HT-29 (cell line): ENCODE measurements around the gene DGKB. TPM values are rescaled to one million over a fixed set of nuclear protein-coding genes. Genes with fewer than 3 reads are reported as not detected.

Source experiments
- DNase-seq: peaks from one replicate; pipeline ENCODE4 v3.0.0-alpha.2; 2015; ENCODE audit warnings: low spot score
- total RNA-seq: library from RNA; depleted of rRNA; stranded (reverse); fragments of >200 nt; shearing (Covaris generic); gene quantifications from 2 replicates; pipeline ENCODE4 v1.2.3, GENCODE V29; 2014

The DGKB gene
- total RNA-seq, 1 experiment from 2014 or later: 0.41 TPM

DNA sequence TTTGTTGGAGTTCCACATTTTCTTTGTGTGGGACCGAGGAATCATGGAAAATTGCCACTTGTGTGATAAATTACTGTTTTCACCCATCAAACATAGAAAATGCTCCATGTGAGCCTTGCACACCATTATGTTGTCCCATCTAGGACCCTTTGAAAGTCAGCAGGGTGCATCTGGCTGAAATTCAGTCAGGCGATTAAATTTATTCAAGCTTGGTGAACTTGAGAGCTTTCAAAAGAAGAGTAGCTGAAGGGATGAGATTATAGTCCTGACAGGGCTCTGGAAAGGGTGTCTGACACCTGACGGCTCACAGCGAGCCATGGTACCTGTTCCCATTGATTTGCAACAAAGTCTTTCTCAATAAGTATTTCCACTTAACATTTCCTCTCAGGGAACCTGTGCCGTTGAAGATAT is 513.4 kb downstream of the DGKB start:
- DNase-seq: no peak

GRCh38 chr7:14385074-14385473 is 517.5 kb downstream of the DGKB start:
- no peak for DNase-seq

DNA sequence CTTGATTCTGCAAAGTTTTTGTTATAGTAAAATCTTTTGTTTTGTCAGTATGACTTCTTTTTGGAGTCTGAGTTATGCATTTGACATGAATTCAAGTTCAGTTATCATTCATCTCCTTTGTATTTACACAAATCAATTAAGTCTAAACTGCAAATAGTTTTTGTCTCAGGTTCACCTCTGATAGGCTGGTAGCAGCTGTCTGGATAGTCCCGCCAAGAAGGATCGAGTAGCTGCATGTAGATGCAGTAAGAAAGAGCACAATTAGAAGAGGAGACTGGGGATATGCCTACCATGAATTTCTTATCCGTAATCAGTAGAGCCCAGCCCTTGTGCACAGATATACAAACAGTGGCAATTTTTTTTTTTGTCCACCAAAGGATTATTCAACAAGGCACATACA is 520.6 kb downstream of the DGKB start:
- DNase-seq: no peak

- DNase-seq: no peak
Measured at GRCh38 chr7:14381306-14381705, 521.2 kb downstream of the DGKB start.

- no peak for DNase-seq
Measured at GRCh38 chr7:14380881-14381280, 521.7 kb downstream of the DGKB start.

GRCh38 chr7:14377646-14378266 is 524.8 kb downstream of the DGKB start:
- no peak for DNase-seq

GRCh38 chr7:14376711-14377110 is 525.8 kb downstream of the DGKB start:
- no peak for DNase-seq

- DNase-seq: no peak
Measured at GRCh38 chr7:14375998-14376397, 526.6 kb downstream of the DGKB start.

DNA sequence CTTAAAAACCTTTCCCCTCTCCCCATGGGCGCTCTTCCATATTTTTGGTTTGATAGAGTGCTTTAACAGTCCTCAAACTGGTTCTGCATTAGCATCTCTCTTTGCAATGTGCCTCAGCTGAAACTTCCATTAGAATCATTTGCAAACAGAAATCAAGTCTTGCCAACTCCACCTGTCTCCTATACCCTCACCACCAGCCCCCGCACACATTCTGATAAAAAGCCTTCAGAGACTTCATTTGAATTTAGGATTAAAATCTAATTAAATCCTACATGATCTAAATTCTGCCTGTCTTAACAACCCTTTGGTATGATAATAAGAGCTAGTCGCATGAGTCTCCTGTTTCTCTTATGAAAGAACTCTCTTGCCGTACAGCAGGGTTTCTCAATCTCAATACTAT is 528.2 kb downstream of the DGKB start:
- no peak for DNase-seq

DNA sequence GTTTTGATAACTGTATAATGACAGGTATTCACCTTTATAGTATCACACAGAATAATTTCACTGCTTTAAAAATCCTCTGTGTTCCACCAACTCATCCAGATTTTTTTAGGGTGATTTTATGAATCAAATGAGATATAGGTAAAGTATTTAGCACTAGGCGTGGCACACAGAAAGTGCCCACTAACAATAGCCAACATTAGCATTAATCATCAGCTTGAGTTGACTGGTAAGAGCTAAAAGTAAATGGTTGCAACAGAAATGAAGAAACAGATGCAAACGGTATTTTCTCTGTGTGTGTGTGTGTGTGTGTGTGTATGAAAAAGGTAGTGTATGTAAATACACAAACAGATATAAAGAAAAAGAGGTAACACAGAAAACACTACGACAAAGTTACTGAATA is 534.3 kb downstream of the DGKB start:
- no peak for DNase-seq

DNA sequence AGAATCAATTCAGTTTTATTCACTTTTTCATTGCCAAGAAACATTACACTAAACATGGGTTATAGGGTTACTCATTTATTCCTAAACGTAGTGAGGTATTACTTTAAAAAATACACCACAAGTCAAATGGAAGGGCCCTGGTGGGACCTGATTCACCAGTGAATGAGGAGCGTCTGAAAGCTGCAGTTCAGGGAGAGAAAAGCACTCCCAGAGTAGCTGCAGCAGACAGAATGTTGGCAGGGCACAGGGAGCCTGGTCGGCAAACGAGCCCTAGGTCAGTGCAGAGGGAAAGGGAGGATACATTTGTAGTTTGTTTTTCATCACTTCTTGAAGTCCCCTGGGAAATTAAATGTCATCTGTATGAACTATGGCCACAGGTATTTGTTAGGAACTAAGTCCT is 551.4 kb downstream of the DGKB start:
- no peak for DNase-seq

DNA sequence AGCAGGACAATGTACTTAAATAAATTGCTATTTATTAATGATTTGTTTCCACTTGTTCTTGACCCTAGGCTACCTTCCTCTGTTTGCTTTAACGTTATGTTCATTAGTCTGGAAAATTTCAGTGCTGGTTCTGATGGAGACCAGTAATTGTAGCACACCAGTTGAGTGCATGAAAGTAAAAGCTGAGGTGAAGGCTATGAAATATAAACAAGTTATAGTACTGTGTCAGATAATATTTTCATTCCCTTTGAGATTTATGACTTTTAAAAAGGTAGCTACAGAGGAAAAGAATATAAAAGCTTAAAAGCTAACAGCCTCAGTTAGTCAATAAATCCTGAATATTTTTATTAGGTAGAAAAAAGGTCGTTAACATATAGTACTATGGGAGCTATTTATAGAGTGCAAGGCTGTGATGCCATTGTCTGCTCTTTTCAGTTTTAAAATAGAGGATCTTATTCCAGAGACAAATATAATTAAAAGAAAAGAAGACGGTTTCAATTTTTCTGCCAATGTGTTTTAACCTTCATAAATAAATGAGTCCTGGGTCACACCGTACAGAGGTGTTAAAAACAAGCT is 561.3 kb downstream of the DGKB start:
- DNase-seq: no peak

DNA sequence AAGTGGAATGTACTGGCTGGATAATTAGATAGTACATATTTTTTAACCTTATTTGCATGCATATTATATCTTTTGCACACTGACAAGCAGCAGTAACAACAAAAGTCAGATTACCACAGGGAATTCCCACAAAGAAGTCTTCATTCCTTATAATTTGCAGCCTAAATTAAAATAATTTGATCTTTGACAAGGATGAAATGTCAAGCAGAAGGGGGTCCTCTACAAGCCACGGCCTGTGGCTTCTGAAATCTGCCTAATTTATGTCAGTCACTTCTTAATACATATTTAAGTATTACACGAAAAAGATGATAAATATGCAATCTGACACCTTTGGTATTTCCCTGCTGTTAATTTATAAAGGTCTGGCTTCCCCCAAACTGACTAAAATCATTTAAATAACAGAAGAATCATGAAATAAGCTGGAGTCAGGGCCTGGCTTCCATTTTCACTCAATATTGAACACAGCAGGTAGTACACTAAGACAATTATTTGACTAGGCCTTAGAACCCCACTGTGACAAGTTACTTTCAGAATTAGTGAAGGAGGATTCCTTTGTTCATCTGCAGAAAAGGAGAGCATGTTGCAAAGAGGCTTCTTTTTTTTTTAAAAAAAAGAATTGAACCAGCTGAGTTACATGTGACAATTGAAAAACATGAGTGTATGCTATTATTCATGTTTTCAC is 562.0 kb downstream of the DGKB start:
- DNase-seq: no peak

DNA sequence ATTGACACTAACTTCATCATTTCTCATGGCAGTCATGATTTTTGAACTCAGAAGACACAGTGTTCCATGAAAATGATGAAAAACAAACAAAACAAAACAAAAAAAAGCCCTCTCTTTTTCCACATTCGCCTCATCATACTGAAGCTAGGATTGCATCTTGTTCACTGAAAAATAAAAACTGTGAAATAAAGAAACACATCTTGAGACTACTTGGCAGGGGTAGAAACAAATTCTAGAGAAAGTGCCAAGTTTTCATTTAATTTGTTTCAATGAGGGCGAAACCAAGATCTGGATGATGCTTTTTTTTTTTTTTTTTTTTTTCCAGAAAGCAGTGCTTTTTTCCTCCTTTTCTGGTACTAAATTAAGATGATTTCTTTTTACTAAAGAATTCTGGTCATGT is 562.7 kb downstream of the DGKB start:
- no peak for DNase-seq

GRCh38 chr7:14336256-14336655 is 566.3 kb downstream of the DGKB start:
- peak; percentile 17 for DNase-seq

- DNase-seq: no peak
Measured at GRCh38 chr7:14332155-14332554, 570.4 kb downstream of the DGKB start.

GRCh38 chr7:14324767-14325166 is 577.8 kb downstream of the DGKB start:
- no peak for DNase-seq

DNA sequence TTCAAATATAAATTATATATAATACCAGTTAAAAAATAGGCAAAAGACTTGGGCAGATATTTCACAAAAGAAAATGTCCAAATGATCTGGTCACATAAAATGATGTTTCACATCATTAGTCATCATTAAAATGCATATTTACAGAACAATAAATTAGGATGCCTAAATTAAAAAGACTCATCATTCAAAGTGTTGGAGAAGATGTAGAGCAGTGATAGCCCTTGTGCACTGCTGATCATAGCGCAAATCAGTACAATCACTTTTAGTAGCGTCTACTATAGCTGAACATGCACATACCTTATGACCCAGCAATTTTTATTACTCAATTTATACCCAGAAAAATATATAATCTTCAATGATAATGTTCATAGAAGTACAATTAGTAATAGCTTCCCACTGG is 579.8 kb downstream of the DGKB start:
- DNase-seq: no peak

GRCh38 chr7:14321947-14322346 is 580.6 kb downstream of the DGKB start:
- peak; percentile 12 for DNase-seq

- no peak for DNase-seq
Measured at GRCh38 chr7:14309432-14309831, 593.1 kb downstream of the DGKB start.

DNA sequence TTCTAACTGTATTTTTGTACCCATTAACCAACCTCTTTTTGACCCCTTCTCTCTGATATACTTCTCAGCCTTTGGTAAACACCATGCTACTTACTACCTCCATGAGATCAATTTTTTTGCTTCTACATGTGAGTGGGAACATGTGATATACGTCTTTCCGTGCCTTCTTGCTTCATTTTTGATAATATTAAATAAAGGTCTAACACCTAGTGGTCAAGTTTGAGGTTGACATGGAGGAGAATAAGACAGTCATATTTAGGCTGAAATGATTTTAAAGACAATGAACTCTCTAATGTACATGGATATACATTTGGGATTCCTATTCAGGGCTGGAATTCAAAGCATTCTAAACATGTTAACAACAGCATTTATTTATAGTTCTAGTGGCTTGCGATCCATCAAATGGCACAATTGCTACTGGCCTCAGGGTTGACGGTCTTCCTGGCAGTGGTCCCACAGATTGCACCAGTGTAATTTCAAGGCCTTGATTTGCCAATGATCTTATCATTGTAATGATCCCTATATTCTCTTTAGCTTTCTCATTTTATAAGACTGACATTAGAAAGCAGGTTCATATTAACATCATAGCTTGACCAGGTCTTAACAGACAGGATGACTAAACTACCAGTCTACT is 597.2 kb downstream of the DGKB start:
- no peak for DNase-seq

DNA sequence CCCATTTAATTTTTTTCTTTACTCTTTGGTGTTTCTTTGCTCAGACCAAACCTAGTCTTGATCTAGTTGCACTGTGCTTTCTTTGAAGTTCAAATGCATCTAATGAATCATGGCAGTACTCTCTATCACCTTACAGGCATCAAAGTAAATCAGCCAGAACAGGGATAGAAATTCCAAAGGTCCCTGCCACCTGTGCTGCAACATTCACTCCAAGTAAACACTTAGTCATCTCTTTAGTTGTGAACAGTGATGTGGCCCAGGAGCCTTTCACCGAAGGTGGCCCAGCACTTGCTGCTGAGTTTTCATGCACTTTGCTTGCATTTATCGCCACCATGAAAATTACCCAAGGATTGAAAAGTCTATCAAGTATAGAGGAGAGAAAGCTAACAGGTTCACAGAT is 599.0 kb downstream of the DGKB start:
- DNase-seq: peak; percentile 62

DNA sequence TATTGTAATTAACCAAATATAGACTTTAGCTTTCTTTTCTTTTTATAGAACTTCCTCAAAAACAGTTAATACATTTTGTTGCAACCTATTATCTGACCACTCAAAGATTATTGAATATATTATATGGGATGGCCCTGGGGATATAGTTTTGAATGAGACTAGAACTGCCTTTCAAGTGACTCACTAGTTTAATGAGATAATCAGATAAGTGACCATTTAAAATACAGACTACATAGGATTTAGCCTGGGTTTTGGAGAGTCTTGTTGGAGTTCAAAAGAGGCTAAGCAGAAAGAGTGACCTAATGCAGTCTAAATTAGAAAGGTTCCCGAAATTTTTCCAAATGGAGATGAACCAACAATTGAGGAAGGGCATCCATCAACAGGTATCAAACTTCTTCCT is 607.9 kb downstream of the DGKB start:
- DNase-seq: no peak
